Measurements from ENCODE around the gene GPX1.
"Not testable (repeated sequence)": the region's sequence is repeated elsewhere in the genome, so short reads cannot be mapped to it uniquely, and the experiment has no call there.

The GPX1 gene

DNA sequence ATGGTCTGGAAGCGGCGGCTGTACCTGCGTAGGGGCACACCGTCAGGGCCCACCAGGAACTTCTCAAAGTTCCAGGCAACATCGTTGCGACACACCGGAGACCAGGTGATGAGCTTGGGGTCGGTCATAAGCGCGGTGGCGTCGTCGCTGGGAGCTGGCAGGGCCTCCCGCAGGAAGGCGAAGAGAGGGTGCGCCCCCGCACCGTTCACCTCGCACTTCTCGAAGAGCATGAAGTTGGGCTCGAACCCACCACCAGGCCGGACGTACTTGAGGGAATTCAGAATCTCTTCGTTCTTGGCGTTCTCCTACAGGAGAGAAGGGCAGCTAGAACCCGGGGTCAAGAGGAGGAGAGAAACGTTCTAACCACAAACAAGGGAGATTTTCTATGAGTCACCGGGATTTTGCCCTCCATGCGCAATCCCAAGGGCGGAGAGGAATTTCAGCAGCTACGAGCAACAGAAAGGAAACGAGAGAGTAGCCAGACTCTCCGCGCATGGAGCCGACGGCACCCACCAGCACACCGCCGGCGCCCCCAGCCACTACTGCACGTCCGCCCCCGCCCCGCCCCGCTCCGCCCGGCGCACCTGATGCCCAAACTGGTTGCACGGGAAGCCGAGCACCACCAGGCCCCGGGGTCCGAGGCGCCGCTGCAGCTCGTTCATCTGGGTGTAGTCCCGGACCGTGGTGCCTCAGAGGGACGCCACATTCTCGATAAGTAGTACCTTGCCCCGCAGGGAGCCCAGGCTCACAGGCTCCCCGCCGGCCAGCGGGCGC lies 523 bp downstream of the GPX1 start:
- DNase-seq (ENCODE audit: low read depth in 3 of 3, low spot score in 1 of 3) = peak in 1 of 3 donors; percentile 45

DNA sequence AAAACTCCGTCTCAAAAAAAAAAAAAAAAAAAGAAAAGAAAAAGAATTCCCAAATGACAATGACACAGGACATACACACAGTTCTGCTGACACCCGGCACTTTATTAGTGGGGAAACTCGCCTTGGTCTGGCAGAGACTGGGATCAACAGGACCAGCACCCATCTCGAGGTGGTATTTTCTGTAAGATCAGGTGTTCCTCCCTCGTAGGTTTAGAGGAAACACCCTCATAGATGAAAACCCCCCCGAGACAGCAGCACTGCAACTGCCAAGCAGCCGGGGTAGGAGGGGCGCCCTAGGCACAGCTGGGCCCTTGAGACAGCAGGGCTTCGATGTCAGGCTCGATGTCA lies 1.1 kb downstream of the GPX1 start:
- not testable (repeated sequence) for DNase-seq (ENCODE audit: low read depth in 3 of 3, low spot score in 1 of 3)

DNA sequence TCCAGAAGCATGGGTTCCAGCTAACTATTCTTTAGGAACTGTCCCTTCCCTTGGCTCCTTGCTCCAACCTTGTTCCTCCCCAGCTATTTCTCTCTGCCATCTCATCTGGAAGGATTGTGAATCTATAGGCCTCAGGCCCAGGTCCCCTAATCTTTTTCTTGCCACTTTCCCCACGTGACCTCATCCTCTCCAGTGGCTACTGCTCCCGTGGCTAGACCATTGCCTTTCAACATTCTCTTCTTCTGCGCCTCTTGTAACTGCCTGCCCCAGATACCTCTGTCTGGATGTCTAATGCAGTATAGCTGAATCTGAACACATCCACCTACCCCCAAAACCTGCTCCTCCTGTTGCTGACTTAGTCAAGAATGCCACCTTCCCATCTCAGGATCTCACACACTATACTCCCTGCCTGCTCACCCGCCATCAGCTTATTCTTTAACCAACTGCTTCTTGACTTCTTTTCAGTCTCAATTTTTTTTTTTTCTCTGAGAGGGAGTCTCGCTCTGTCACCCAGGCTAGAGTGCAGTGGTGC lies 5.2 kb downstream of the GPX1 start:
- no peak for DNase-seq (ENCODE audit: low read depth in 3 of 3, low spot score in 1 of 3)

DNA sequence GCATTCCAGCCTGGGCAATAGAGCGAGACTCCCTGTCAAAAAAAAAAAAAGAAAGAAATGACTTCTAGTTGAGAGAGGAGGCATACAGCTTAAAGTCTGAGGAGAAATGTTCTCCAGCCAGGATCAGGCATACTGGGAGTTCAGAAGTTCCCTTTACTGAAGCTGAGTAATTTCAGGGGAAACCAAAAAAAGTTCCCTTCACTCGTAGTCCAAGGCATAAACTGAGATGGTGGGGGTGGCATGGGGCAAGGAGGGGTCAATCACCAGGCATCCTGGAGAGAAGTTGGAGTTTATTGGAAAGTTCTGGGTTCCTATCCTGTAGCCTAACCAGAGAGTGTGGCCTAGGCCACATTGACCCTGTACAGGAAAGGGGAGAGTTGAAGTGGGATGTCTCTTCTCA lies 5.9 kb downstream of the GPX1 start:
- DNase-seq (ENCODE audit: low read depth in 3 of 3, low spot score in 1 of 3) = no peak

DNA sequence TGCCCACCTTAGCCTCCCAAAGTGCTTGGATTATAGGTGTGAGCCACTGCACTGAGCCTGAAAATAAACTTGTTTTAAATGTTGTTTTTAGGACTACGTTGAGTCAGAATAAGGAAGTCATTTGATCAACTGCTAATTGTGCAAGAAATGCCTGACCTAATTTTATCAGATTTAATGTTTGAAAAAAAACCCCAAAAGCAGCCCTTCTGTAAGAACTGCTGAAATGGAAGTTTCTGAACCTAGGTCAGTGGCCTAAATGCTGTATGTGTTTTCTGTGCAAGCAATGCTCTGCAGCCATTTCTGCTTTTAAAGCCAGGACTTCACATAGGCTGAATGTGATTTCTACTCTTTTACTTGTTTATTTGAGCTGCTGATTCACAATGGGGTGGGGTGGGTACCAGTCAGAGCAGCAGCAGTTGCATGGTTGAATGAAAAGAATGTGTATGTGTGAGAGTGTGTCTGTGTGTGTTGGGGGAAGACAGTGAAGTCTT lies 6.6 kb downstream of the GPX1 start:
- no peak for DNase-seq (ENCODE audit: low read depth in 3 of 3, low spot score in 1 of 3)

DNA sequence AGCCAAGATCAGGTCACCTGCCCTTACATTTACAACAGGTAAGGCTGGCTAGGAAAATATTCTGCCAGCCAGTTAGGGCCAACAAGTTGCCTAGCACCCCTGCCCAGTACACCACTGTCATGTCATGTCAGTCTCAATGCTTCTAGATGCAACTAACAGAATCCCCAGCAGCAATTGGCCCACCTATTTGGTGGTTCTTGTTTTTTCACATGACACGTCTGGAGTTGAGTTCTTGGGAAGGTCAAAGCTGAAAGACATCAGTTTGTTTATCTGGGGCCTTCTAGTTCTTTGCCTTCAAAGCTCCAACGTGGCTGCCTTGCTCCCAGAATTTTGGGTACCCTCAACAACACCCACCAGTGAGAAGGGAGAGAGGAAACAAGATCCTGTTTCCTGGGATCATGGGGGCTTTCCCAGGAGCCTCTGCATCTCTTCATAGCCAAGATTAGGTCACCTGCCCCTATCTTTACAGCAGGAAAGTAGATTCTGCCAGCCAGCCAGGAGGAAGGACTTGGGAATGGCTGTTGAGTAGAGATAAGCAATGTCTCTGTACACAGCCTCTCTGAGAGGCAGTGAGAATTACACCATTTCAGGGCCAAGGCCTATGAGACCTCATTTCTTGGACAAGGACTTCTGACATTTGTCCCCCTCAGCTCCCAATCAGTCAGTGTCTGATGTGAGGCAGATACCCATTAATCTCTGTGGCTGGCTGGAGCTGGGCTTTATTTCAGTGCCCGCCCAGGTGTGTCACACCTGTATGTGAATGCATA lies 8.6 kb downstream of the GPX1 start:
- no peak for DNase-seq (ENCODE audit: low read depth in 3 of 3, low spot score in 1 of 3)

DNA sequence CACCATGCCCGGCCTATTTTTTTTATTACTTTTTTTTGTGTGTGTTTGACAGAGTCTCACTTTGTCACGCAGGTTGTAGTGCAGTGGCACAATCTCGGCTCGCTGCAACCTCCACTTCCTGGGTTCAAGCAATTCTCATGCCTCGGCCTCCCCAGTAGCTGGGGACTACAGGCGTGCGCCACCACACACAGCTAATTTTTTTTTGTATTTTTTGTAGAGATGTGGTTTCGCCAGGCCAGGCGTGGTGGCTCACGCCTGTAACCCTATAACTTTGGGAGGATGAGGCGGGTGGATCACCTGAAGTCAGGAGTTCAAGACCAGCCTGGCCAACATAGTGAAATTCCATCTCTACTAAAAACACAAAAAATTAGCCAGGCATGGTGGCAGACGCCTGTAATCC lies 9.8 kb downstream of the GPX1 start:
- not testable (repeated sequence) for DNase-seq (ENCODE audit: low read depth in 3 of 3, low spot score in 1 of 3)

DNA sequence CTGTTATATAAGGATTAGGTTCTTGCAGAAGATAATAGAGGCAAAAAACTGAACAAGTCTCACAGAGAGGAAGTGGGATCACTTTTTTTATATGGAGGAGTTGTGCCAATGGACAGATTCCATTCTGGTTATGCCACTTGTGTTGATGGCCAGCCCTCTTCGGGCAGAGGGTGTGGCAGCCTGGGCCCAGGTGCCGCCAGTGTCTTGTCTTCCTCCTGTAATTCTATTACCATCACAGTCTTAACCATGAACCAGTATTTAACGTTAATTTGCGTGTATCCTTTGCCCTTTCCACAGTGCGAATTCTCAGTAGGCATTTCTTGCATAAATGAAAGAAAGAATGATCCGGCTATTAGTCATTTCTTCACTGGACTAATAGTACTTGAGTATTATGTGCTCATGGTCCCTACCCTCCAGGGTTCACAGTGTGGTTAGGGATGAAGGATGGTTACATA lies 11.3 kb downstream of the GPX1 start:
- DNase-seq (ENCODE audit: low read depth in 3 of 3, low spot score in 1 of 3) = no peak

DNA sequence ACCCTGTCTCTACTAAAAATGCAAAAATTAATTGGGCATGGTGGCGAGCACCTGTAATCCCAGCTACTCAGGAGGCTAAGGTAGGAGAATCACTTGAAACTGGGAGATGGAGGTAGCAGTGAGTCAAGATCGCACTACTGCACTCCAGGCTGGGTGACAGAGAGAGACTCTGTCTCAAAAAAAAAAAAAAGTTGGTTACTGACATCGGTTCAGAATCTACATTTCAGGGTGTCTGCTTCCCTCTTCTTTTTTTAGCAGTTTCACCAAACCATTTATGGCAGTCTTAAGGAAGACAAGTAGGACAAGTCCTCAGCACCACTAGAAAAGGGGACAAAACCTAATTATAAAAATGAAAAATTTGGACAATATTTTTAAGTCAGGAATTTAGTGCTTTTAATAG lies 15.0 kb downstream of the GPX1 start:
- no peak for DNase-seq (ENCODE audit: low read depth in 3 of 3, low spot score in 1 of 3)

DNA sequence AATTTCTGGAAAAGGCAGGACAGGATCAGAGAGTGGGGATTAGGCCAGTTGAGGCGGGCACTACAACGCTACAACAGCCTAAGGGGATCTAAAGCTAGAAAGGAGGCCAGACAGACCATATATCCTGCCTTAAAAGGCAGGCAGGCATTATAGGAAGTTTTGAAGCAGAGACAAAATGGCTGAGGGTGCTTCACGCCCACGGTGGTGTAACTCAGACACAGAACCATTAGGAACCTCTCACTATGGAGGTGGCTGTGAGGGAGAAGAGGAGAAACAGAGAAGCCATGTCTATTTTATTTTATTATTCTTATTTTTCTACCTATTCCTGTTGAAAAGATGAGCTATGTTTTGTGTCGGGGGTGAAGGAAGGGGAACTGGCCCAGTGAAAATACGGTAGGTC lies 16.2 kb downstream of the GPX1 start:
- DNase-seq (ENCODE audit: low read depth in 3 of 3, low spot score in 1 of 3) = no peak

DNA sequence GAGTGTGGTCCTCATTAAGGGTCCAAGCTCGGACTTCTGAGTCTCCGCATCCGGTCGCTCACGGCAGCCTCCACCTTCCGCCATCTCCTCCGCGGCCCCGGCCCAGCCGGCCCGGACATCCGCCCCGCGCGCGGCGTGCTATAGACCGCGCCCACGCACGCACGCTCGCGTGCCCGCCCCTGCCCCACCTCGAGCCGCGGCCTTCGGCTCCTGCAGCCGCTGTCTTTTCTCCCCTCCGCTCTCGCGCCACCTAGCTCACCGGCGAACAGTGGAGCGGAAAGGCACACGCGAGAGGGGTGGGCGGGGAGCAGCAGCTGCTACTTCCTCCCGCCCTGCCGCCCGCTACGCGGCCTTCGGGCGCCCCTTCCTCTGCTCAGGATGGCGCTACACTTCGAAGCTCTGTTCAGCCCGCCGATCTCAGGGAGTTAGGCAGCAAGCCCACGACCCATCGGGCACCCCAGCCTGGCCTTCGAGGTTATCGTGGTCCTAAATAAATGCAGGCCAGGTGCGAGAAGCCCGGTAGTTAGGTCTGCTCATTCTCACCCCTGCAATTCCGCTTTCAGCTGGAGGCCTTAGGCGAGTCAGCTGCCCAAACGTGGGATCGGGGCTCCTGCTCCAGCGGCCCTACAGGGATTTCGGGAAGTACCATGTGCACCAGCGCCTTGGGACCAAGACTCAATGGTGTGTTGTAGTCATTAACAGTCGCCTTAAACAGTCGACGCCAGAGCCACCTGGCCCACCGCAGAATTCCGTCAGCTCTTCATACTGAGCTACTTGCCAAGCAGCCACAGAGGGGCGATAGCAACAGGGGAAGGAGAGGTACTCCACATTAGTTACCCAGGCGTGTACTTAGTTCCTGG lies 18.0 kb downstream of the GPX1 start, which contains the start of gene USP4:
Gene USP4, minus strand, starts transcription at position 113 of the 860 bp plus-strand sequence. Its CDS starts 29 bp downstream, at position 84.
- peak; percentile 79 to 88 (median 83) for DNase-seq (ENCODE audit: low read depth in 3 of 3, low spot score in 1 of 3)

DNA sequence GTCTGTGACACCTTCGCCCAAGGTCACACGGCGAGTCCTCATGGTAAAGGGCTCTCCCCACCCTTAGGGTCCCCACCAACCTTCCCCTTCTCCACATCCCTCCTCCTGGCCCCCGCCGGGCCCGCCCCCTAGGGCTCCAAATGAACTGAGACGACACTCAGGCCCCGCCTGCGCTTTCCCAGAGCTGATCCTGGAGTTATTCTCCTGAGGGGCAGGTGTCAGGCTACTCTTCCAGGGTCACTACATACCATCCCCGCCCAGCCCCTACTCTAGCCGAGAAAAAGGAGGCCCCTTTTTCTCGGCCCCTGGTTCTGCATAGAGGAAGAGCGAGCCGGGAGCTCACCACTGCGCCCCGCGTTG lies 18.6 kb downstream of the GPX1 start:
- DNase-seq (ENCODE audit: low read depth in 3 of 3, low spot score in 1 of 3) = no peak

DNA sequence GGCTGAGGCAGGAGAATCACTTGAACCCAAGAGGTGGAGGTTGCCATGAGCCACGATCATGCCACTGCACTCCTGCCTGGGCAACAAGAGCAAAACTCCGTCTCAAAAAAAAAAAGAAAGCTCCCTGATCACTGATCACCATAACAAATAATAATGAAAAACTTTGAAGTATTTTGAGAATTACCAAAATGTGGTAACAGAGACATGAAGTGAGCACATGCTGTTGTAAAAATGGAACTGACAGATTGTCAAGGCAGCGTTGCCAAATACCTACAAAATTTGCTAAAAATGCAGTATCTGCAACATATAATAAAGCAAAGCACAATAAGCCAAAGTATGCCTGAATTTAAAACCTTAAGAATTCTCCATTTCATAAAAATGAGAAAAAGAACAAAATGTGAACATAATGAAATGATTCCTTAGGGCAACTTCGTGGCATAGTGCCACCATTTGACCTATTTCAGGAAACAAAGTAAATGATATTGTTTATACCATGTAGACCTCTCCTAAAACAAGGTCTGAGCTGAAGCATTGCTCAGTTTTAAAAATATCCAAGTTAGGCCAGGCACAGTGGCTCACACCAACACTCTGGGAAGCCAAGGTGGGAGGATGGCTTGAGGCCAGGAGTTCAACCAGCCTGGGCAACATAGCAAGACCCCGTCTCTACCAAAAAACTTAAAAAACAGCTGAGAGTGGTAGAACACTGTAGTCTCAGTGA lies 24.1 kb downstream of the GPX1 start:
- DNase-seq (ENCODE audit: low read depth in 3 of 3, low spot score in 1 of 3) = no peak

DNA sequence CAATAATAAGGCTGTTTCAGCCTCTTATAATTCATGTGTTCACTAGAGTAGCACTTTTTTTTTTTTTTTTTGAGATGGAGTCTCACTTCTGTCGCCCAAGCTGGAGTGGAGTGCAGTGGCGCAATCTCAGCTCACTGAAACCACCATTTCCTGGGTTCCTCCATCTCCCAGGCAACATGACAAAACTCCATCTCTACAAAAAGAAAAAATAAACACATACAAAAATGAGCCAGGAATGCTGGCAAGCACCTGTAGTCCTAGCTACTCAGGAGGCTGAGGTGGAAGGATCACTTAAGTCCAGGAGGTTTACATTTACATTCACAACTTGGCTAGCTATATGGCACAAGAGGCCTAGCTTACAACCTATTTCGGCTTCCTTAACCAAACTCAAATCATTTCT lies 25.1 kb downstream of the GPX1 start:
- DNase-seq (ENCODE audit: low read depth in 3 of 3, low spot score in 1 of 3) = no peak

DNA sequence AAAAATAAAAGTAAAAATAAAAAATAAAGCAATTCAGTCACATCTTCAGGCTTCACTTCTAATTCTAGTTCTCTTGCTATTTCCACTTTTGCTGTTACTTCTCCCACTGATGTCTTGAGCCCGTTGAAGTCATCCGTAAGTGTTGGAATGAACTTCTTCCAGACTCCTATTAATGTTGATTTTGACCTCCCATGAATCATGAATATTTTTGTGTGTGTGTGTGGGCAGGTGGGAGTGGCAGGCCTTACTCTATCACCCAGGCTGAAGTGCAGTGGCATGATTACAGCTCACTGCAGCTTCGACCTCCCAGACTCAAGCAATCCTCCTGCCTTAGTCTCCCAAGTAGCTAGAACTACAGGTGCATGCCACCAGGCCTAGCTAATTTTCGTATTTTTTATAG lies 29.0 kb downstream of the GPX1 start:
- no peak for DNase-seq (ENCODE audit: low read depth in 3 of 3, low spot score in 1 of 3)

DNA sequence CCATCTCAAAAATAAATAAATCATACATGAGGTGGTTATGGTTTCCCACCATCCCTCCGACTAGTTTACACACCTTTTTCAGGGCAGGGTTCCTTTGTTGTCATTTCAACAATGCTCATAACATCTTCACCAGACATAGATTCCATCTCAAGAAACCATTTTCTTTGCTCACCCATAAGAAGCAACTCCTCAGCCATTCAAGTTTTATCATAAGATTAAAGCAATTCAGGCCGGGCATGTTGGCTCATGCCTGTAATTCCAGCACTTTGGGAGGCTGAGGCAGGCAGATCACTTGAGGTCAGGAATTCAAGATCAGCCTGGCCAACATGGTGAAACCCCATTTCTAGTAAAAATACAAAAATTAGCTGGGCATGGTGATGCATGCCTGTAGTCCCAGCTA lies 29.8 kb downstream of the GPX1 start:
- DNase-seq (ENCODE audit: low read depth in 3 of 3, low spot score in 1 of 3) = not testable (repeated sequence)

DNA sequence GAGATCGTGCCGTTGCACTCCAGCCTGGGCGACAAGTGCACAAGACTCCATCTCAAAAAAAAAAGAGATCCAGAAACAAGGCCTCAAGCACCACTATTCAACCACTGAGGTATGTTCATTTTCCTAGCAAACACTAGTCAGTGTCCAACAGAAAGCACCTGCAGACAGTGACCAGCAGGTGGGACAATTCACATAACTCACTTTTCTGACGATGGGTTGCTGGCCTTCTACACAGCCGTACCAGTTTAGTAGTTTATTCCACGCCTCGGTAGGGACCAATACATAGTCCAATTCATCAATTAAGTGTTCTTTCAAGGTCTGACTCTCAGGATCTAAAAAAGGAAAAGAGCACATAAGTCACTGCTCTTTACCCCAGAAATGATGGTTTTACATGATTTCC lies 30.7 kb downstream of the GPX1 start:
- no peak for DNase-seq (ENCODE audit: low read depth in 3 of 3, low spot score in 1 of 3)

DNA sequence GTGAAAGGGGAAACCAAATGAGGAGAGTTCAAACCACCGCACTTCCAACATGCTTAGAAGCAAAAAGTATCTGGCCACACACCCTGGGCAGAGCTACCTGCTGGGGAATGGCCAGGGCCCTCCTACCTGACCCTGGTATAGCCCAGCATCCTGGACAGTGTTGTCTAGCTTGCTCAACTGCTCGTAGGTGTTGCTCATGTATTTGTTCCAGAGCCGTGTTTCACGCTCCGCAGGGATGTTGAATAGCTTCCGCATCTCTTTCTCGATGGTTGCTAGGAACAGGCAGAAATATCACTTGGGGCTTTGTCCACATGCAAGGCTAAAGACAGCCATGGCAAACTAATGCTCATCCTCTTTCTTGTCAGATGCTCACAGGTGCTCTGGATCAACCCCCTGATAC lies 33.4 kb downstream of the GPX1 start:
- DNase-seq (ENCODE audit: low read depth in 3 of 3, low spot score in 1 of 3) = no peak

DNA sequence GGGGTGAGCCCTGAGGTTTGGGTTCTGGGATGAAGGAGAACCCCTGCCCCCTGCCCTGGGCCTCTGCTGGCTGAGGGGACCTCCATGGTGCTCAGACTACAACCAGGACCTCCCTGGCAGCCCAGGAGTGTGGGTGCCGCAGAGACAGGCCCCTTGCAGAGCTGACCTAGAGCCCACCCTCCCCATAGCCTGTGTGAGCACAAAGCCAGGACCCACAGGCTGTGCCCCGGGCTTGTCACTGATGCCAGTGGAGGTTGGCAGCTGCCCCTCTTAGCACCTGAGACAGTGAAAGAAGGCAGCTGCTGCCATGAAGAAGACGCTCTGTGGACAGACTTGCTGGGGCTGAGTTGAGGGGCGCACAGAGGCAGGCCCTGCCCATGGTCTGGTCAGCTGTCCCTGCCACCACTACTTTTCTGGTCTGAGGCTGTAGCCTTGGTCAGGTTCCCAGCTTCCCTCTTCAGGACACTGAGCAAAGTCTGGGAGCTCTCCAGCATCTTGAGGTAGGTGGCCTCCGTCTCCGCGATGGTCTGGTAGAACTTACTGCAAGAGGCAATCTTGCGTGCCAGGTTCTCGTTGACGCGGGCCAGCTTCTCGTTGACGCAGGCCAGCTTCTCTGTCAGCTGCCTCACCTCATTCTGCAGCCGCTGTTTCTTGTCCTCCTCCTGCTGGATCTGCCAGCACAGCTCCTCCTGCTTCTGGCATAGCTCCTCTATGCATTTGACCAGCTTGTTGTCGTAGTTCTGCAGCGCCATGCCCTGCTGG lies 41.3 kb downstream of the GPX1 start:
- DNase-seq (ENCODE audit: low read depth in 3 of 3, low spot score in 1 of 3) = no peak
